Small intestine (tissue), 7 donors: Measurements from ENCODE around the gene LENEP. TPM values are rescaled to one million over a fixed set of nuclear protein-coding genes. Genes with fewer than 3 reads are reported as not detected.

Experiments used
- DNase-seq, 2 donors: peaks; one replicate each; pipeline versions ENCODE4 v3.0.0 to v3.0.0-alpha.2; 2013
- FAIRE-seq: peaks from 2 replicates; lab custom pipeline; 2012; peaks lifted over from hg19 to GRCh38; lab: Jason Lieb, UNC
- H3K27ac ChIP-seq, 3 donors: one replicate each; pipeline ENCODE4 v1.5.1; 2013; ENCODE audit warnings: low read length in 2 of 3, mild to moderate bottlenecking in 2 of 3, control low read depth in 1 of 3, inconsistent platforms in 1 of 3, low read depth in 1 of 3, moderate library complexity in 1 of 3
- H3K27me3 ChIP-seq, 3 donors: one replicate each; pipeline ENCODE4 v1.6.1; 2013; ENCODE audit warnings: low read length in 3 of 3, inconsistent platforms in 1 of 3; ENCODE audit not compliant: control insufficient read depth in 3 of 3, insufficient read depth in 3 of 3
- H3K36me3 ChIP-seq, 3 donors: one replicate each; pipeline ENCODE4 v1.6.1; 2013; ENCODE audit warnings: low read length in 3 of 3, inconsistent platforms in 1 of 3, low read depth in 1 of 3, mild to moderate bottlenecking in 1 of 3, moderate library complexity in 1 of 3; ENCODE audit not compliant: control insufficient read depth in 3 of 3, insufficient read depth in 2 of 3
- H3K4me1 ChIP-seq, 3 donors: one replicate each; pipeline ENCODE4 v1.6.1; 2013; ENCODE audit warnings: low read length in 2 of 3, inconsistent platforms in 1 of 3, low read depth in 1 of 3, mild to moderate bottlenecking in 1 of 3, moderate library complexity in 1 of 3; ENCODE audit not compliant: control insufficient read depth in 3 of 3, insufficient read depth in 2 of 3
- H3K4me3 ChIP-seq, 3 donors: one replicate each; pipeline ENCODE4 v1.5.1; 2013; ENCODE audit warnings: low read length in 3 of 3, control low read depth in 1 of 3, inconsistent platforms in 1 of 3, low read depth in 1 of 3, mild to moderate bottlenecking in 1 of 3, moderate library complexity in 1 of 3
- H3K9me3 ChIP-seq, 2 donors: one replicate each; pipeline ENCODE4 v1.6.1; 2013; ENCODE audit warnings: low read depth in 1 of 2, low read length in 1 of 2; ENCODE audit not compliant: control insufficient read depth in 2 of 2, insufficient read depth in 1 of 2
- WGBS, 3 donors: extraction: QIAGEN DNeasy Blood & Tissue Kit; methylation state at CpG; one replicate each; pipeline ENCODE4 v1.1.7; 2013; 5-methylcytosine and 5-hydroxymethylcytosine counted together
- polyA plus RNA-seq, 4 donors: library from polyadenylated mRNA; stranded (reverse) in 3 of 4; unstranded in 1 of 4; fragments of 200-250 nt in 3 of 4; fragments of 120-200 nt in 1 of 4; gene quantifications; one replicate each; pipeline versions ENCODE4 v1.2.1 to v1.2.3, GENCODE V29; 2013
- donor health status: healthy with polysubstance abuse.
- donor health status: control.
- donor health status: control.
- donor health status: Bipolar disorder and iron deficiency.
- donor health status: healthy.

Gene LENEP
- polyA plus RNA-seq, 4 donors = 0.64 TPM; not detected in 3

DNA sequence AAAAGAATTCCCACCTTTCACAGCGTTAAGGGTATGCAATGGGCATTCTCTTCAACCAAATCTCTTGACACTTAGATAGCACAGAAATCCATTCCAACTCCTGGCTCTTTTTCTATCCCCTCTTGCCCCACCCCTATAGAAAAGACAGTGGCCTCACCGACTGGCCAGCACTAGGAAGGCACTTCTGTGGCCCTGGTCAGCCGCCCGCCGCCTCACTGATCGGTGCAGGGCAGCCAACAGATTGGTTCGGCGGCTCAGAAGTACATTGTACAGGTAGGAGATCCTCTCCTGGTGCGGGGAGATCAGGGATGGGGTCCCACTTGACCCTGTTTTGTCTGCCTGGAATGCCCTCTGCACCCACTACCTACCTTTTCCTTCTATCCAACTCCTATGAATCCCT is 30.9 kb downstream of the LENEP start:
- no peaks in the 10 kb centered on the region for H3K27me3 ChIP-seq
- H3K9me3 ChIP-seq = no peaks in the 10 kb centered on the region
- WGBS, 3 donors = 88 to 95% (median 94%) methylated on average over 9 of the region's 9 CpGs
- no peaks in the 10 kb centered on the region for H3K4me1 ChIP-seq
- H3K4me3 ChIP-seq = no peak overlapping the region
- H3K36me3 ChIP-seq = peaks cover 0 to 6% (median 0%) of the 10 kb centered on the region in 3 donors
- DNase-seq (no peak), FAIRE-seq (no peak)
- no peak overlapping the region for H3K27ac ChIP-seq

DNA sequence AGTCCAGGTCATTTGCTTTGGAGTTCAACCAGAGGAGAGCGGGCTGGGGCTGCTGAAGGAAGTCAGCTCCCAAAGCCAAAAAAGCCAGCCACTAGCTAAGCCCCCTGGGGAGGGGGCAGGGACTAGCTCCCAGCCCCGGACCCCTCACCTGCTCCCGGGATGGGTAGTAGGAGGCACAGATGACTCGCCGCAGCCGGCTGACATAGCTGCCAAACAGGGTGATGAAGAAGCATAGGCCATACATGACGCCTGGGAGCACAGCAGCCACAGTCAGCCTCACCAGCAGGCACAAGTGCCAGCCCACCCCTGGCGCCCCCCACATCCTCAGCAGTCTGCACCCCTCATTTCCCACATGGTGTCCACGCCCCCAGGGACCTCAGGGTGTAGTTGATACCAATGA is 32.8 kb downstream of the LENEP start:
- DNase-seq (no peak), FAIRE-seq (no peak)
- H3K4me1 ChIP-seq = no peaks in the 10 kb centered on the region
- no peaks in the 10 kb centered on the region for H3K9me3 ChIP-seq
- 66 to 84% (median 68%) methylated on average over 8 to 9 of the region's 9 CpGs for WGBS, 3 donors
- H3K27me3 ChIP-seq = no peaks in the 10 kb centered on the region
- no peak overlapping the region for H3K4me3 ChIP-seq
- no peak overlapping the region for H3K27ac ChIP-seq
- H3K36me3 ChIP-seq = peaks cover 0 to 3% (median 0%) of the 10 kb centered on the region in 3 donors

DNA sequence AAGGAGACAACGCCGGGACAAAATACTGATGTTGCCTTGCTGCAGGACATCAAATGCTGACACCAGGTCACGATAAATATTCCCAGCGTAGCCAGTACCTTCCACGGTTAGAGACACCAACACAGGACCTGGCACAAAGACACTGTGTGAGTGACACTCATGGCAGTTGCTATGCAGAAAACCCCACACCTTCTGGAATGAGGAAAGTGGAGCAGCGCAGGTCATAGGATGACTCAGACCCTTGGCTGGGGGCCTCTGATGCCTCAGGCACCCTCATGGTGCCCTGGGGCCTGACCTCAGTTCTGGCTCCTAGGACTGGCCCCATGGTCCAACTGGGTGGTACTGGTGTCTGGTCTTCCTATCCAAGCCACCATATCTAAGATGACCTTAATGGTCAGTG is 33.2 kb downstream of the LENEP start:
- FAIRE-seq = no peak
- Histone ChIP-seq H3K4me1 (no peaks in the 10 kb centered on the region), H3K9me3 (no peaks in the 10 kb centered on the region), H3K36me3 (peaks cover 0 to 3% (median 0%) of the 10 kb centered on the region in 3 donors), H3K27me3 (no peaks in the 10 kb centered on the region), H3K4me3 (no peak overlapping the region), H3K27ac (no peak overlapping the region)
- DNase-seq = no peak
- WGBS, 3 donors = 90 to 91% (median 90%) methylated on average over 6 of the region's 6 CpGs

DNA sequence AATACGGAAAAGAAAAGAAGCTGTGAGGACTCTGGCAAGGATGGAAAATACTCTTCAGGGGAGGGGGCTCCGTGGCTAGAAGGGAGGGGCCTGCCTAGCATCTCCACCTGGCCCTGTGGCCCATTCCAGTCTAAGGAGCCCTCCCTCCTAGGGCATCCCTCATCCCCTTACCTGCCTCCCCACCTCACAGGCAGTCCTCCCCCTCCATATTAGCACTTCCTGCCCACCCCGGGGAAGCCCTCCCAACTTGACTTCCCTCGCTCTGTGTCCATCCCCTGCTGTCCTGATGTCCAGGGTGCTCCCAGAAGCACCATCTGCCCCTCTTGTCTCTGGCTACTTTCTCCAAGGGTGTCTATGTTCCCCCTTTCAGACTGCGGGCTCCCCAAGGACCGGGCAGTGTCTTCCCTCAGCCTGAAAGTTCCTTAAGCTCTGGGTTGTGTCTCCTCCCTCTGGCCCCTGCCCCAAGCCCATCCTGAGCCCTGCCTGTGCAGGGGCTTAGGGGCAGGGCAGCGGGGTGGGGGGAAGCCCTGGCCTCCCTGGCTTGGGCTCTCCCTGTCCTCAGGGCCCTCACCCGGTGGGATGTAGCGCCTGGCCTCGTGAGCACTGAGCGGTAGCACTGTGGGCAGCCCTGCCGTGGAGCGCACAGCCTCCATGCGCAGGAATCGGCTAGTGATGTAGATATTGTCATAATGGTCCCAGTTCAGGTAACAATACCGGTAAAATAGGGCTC is 36.3 kb downstream of the LENEP start:
- WGBS, 3 donors = 84 to 86% (median 85%) methylated on average over 15 to 16 of the region's 16 CpGs
- no peak for FAIRE-seq
- no peak for DNase-seq
- Histone ChIP-seq H3K27me3 (no peaks in the 10 kb centered on the region), H3K4me1 (no peaks in the 10 kb centered on the region), H3K36me3 (peaks cover 0 to 2% (median 0%) of the 10 kb centered on the region in 3 donors), H3K9me3 (no peaks in the 10 kb centered on the region), H3K4me3 (no peak overlapping the region), H3K27ac (no peak overlapping the region)

DNA sequence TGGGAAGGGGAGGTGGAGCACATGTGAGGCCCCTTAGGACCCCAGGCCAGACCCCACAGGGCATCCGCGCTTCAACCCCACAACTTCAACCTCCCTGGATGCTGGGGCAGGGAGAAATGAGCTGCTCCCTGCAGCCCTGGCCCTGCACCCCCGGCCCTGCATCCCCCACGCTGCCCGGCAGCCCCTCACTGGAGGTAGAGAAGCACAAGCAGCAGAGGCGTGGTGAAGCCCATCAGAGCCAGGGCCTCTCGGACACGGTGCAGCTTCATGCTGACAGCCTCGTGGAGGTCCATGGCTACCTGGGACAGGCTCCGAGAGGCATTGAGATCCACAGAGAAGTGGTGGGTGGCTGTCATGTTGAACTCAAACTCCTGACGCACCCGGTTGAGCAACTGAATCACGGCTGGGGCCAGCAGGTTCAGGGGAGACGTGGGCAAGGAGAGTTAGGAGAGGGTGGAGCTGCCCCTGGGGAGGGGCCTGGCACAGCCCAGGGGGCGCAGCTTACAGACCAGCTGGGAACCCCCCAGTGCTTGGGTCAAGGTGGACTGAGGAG is 36.9 kb downstream of the LENEP start:
- no peak overlapping the region for H3K27ac ChIP-seq
- 84 to 86% (median 86%) methylated on average over 15 of the region's 15 CpGs for WGBS, 3 donors
- H3K4me3 ChIP-seq = no peak overlapping the region
- no peaks in the 10 kb centered on the region for H3K9me3 ChIP-seq
- DNase-seq (no peak), FAIRE-seq (no peak)
- H3K4me1 ChIP-seq = no peaks in the 10 kb centered on the region
- no peaks in the 10 kb centered on the region for H3K27me3 ChIP-seq
- peaks cover 0 to 2% (median 0%) of the 10 kb centered on the region in 3 donors for H3K36me3 ChIP-seq

DNA sequence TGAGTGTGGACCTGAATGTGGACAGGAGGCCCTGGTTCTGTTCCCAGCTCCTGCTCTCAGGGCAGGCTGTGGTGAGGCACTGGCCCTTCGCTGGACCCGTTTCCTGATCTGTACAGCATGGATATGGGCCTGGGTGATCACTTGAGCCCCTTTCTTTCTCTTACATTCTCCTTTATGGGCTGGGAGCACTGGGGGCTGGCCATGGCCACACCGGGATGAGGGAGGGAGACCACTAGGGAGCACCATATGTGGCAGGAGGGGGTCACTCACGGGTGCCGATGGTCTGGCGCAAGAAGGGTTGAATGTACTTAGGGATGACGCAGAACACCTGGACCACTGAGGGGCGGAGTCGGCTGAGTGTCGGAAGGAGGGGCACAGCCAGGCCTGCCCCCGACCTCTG is 37.5 kb downstream of the LENEP start:
- WGBS, 3 donors = 76 to 93% (median 90%) methylated on average over 10 to 11 of the region's 11 CpGs
- Histone ChIP-seq H3K36me3 (peaks cover 0 to 2% (median 0%) of the 10 kb centered on the region in 3 donors), H3K4me1 (no peaks in the 10 kb centered on the region), H3K4me3 (no peak overlapping the region), H3K27ac (no peak overlapping the region), H3K27me3 (no peaks in the 10 kb centered on the region), H3K9me3 (no peaks in the 10 kb centered on the region)
- DNase-seq (no peak), FAIRE-seq (no peak)

DNA sequence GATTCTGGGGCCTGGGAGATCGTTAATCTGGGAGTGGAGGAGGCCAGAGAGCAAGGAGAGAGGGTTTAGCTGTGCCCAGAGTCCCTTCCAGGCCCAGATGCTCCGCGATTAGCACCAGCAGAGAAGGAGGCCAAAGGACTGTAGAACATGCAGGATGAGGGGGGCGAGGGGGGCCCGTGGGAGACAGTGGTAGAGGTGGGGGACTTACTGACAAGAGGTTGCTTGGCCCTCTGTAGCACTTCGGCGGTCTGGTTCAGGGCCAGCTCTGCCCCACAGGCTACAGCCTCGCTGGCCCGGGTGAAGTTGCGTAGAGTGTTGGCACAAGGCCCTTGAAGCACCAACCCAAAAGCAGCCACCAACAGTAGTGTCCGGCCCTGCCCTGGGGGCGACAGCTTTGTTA is 39.5 kb downstream of the LENEP start:
- Histone ChIP-seq H3K4me1 (peaks cover 0 to 3% (median under 1%) of the 10 kb centered on the region in 3 donors), H3K36me3 (peaks cover 0 to 2% (median 0%) of the 10 kb centered on the region in 3 donors), H3K4me3 (no peak overlapping the region), H3K27me3 (no peaks in the 10 kb centered on the region), H3K27ac (no peak overlapping the region), H3K9me3 (no peaks in the 10 kb centered on the region)
- WGBS, 3 donors = 83 to 90% (median 88%) methylated on average over 11 to 12 of the region's 12 CpGs
- DNase-seq (no peak), FAIRE-seq (no peak)

DNA sequence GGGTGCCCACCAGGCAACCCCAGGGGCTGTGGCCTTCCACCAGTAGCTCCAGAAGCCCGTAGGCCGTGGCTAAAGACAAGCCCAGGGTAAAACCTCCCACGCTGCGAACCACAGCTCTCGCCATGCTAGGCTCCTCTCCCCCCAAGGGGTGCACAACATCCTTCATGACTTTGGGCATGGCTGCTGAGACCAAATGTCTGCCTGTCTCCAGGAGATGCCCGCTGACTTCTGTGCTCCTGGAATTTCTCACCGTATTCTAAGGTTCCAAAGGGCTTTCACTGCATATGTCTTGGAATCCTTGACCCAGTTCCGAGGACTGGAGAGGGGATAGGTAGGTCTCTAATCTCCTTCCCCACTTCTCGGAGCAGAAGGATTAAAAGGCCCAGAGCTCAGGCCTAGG is 40.1 kb downstream of the LENEP start, which contains the start of the genes DCST1 and DCST2:
Gene DCST1, plus strand, starts transcription at position 301 of the 400 bp plus-strand sequence. CDS start 213 bp downstream, outside the sequence.
Gene DCST2, minus strand, starts transcription at position 258 of the 400 bp plus-strand sequence. Its CDS starts 80 bp downstream, at position 178.
- Histone ChIP-seq H3K4me3 (no peak within 1 kb of the TSS), H3K27ac (no peak within 1 kb of the TSS), H3K9me3 (no peaks in the 10 kb centered on the region), H3K27me3 (no peaks in the 10 kb centered on the region), H3K36me3 (peaks cover 0 to 2% (median 0%) of the 10 kb centered on the region in 3 donors), H3K4me1 (peaks cover 0 to 7% (median 6%) of the 10 kb centered on the region in 3 donors)
- FAIRE-seq = no peak
- WGBS, 3 donors = 89 to 95% (median 93%) methylated on average over 9 of the region's 9 CpGs
- DNase-seq = no peak
